Brain microvascular endothelial cell (primary cell): ENCODE results near the gene GPR146.

Source experiments
- DNase-seq: peaks from one replicate; pipeline ENCODE4 v3.0.0-alpha.2; 2020
- H3K27ac ChIP-seq: fragments of 250-450 bp; sonication (Bioruptor Pico); 2 replicates; pipeline ENCODE4 v1.5.1; 2020; ENCODE audit warnings: mild to moderate bottlenecking, moderate library complexity
- H3K27me3 ChIP-seq: fragments of 250-450 bp; sonication (Bioruptor Pico); replicated peaks from 2 replicates; pipeline ENCODE4 v1.5.1; 2020; ENCODE audit warnings: mild to moderate bottlenecking
- H3K36me3 ChIP-seq: fragments of 250-450 bp; sonication (Bioruptor Pico); replicated peaks from 2 replicates; pipeline ENCODE4 v1.5.1; 2020; ENCODE audit warnings: mild to moderate bottlenecking
- H3K4me3 ChIP-seq: 2 replicates; pipeline ENCODE4 v1.5.1; 2011; ENCODE audit warnings: low read depth, mild to moderate bottlenecking, control low read depth, low read length, moderate library complexity
- in situ Hi-C: cut with HindIII; loops from 2 replicates; pipeline ENCODE4 v1.10.0; 2017; ENCODE audit warnings: low sequenced_read_pairs, low pct_ligation_motif_present
- TF ChIP-seq, protein P1 (sequence below): IDR thresholded peaks from 2 replicates; pipeline ENCODE4 v1.5.1; 2011; ENCODE audit warnings: low read depth, mild to moderate bottlenecking, moderate library complexity, low read length, control low read depth, inconsistent platforms; ENCODE audit errors: missing control alignments

GPR146 gene

DNA sequence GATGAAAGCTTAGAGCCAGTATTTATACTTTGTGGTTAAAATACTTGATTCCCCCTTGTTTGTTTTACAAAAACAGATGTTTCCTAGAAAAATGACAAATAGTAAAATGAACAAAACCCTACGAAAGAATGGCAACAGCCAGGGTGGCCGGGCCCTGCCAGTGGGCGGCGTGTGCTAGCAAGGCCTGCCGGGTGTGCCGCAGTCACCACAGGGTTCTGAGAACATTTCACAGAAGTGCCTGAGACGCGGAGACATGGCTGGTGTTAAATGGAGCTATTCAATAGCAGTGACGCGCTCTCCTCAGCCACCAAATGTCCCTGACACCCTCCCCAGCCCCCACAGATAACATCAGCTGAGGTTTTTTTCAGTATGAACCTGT lies 14.5 kb downstream of the GPR146 start:
- in situ Hi-C loops = no loop called here
- H3K4me3 ChIP-seq = no peak overlapping the region
- no peak overlapping the region for H3K27ac ChIP-seq
- no peaks in the 10 kb centered on the region for H3K27me3 ChIP-seq
- TF ChIP-seq, protein P1, sequence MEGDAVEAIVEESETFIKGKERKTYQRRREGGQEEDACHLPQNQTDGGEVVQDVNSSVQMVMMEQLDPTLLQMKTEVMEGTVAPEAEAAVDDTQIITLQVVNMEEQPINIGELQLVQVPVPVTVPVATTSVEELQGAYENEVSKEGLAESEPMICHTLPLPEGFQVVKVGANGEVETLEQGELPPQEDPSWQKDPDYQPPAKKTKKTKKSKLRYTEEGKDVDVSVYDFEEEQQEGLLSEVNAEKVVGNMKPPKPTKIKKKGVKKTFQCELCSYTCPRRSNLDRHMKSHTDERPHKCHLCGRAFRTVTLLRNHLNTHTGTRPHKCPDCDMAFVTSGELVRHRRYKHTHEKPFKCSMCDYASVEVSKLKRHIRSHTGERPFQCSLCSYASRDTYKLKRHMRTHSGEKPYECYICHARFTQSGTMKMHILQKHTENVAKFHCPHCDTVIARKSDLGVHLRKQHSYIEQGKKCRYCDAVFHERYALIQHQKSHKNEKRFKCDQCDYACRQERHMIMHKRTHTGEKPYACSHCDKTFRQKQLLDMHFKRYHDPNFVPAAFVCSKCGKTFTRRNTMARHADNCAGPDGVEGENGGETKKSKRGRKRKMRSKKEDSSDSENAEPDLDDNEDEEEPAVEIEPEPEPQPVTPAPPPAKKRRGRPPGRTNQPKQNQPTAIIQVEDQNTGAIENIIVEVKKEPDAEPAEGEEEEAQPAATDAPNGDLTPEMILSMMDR = no peak
- no peak for DNase-seq
- no peaks in the 10 kb centered on the region for H3K36me3 ChIP-seq

DNA sequence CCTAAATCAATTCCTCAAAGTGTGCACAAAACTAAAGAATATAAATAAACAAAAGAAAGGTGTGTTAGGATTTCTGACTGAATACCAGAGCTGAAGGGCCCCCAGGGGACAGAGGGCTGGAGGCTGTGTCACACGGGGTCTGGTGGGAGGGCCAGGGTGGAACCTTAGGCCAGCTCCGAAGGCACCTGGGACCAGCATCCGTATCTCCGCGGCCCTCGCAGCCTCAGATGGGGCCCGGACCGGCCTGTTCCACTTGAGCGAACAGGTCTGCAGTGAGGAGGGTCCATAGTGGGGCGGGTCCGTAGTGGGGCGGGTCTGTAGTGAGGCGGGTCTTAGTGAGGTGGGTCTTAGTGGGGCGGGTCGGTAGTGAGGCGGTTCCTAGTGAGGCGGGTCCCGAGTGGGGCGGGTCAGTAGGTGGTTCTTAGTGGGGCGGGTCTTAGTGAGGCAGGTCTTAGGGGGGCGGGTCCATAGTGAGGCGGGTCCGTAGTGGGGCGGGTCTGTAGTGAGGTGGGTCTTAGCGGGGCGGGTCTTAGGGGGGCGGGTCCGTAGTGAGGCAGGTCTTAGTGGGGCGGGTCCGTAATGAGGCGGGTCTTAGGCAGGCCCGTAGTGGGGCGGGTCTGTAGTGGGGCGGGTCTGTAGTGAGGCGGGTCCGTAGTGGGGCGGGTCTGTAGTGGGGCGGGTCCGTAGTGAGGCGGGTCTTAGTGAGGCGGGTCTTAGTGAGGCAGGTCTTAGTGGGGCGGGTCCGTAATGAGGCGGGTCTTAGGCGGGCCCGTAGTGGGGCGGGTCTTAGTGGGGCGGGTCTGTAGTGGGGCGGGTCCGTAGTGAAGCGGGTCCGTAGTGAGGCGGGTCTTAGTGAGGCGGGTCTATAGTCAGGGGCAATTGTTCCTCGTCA lies 15.1 kb downstream of the GPR146 start:
- no peaks in the 10 kb centered on the region for H3K36me3 ChIP-seq
- no peaks in the 10 kb centered on the region for H3K27me3 ChIP-seq
- H3K4me3 ChIP-seq = no peak overlapping the region
- TF ChIP-seq, protein P1 = no peak
- in situ Hi-C loops = no loop called here
- no peak for DNase-seq
- no peak overlapping the region for H3K27ac ChIP-seq

DNA sequence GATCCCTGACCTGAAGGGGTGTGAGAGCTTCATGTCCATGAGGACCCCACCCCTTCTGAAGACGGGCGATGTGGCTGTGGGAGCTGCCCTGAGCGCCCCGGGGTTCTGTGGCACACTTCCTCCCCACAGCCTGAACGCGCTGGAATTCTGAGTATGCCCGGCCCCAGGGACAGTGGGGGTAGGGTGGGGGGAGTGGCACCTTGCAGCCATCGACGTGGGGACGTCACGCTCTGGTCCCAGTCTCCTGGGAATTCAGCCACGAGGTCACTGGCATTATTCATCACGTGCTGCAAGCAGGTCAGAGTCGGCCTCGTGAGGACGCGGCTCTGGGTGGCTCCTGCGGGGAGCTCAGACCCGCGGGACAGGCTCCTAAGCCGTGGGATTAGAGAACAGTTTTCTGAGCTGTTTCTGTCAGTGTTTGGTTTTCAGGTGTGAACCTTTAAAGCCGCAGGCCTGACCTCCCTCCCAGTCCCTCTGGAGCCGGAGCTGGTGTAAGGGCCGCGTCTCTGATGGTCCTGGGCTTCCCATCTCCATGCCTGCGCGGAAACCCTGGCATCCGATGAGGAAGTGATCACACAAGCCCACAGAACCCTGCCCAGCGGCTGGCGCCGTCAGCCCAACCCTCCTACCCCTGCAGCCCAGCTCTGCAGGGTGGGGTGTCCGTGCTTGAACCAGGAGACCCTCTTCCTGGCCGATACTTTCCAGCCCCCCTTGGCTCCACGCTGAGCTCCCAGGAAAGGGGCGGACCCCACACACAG lies 16.1 kb downstream of the GPR146 start:
- in situ Hi-C loops = no loop called here
- Histone ChIP-seq H3K27me3 (no peaks in the 10 kb centered on the region), H3K36me3 (no peaks in the 10 kb centered on the region), H3K4me3 (peak overlapping the region; percentile 9), H3K27ac (no peak overlapping the region)
- DNase-seq = no peak
- TF ChIP-seq, protein P1 = no peak

DNA sequence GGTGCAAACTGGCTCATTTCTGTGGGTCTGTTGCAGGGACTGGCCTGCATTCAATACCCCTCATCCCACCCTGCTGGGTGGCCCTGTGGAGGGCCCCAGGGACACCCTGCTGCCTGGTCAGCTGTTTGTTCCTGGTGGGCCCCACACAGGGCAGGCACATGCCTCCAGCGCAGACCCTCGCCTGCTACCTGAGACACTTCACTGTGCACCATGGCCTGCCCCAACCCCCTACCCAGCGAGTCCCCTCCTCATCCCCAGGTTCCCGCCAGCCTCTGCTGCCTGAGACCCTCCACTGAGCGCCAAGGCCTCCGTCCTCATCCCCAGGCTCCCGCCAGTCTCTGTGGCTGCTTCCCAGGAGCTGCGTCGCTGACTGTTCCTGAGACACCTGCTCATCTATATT lies 16.8 kb downstream of the GPR146 start:
- no peak overlapping the region for H3K27ac ChIP-seq
- no peaks in the 10 kb centered on the region for H3K36me3 ChIP-seq
- TF ChIP-seq, protein P1 = no peak
- in situ Hi-C loops = no loop called here
- H3K4me3 ChIP-seq = no peak overlapping the region
- H3K27me3 ChIP-seq = no peaks in the 10 kb centered on the region
- DNase-seq = no peak

DNA sequence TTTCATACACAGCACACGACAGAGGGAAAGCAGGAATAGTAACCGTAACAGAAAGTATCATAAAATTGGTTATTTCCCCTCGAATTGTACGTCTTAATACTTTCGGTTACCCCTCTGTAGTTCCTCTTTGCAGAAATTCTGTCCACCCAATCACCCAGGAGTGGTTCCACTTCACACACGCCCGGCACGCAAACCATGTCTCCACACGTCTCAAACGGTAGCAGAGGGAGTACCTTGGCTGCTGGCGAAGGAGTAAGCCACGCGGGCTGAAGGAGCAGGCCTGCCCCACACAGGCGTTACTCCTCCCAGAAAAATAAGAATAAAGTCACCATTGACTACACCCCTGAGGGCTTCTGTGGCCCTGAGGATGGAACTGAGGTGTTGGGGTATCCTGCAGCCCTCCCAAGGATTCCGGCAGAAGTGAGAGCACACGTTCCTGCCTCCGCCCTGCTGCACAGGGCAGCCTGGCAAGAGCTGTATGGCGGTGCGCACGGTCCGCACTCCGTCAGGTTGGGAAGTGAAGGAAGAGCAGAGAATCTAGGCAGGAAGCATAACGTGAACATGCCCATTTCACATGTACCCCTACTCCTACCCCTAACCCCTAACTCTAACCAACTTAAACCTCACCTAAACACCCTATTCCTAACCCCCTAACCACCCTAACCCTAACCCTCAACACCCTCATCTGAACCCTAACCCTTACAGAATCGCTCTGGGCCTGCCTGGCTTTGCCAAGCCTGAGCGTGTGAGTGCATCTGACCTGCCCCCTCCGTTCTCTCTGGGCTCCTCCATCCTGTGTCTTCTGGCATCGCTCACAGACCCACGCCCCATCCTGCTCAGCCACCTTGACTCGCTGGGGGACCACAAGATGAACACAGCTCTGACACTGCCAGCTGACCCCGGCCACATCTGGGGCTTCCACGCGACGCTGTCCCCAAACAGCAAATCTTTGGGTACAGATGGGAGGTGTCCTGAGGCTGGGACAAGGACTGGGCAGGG lies 18.2 kb downstream of the GPR146 start:
- Histone ChIP-seq H3K27me3 (no peaks in the 10 kb centered on the region), H3K4me3 (no peak overlapping the region), H3K27ac (no peak overlapping the region), H3K36me3 (no peaks in the 10 kb centered on the region)
- in situ Hi-C loops = no loop called here
- TF ChIP-seq, protein P1 = no peak
- DNase-seq = no peak
